ENCODE measurements around the gene SOSTDC1. TPM values are rescaled to one million over a fixed set of nuclear protein-coding genes. Genes with fewer than 3 reads are reported as not detected.
"Not testable (repeated sequence)": the region's sequence is repeated elsewhere in the genome, so short reads cannot be mapped to it uniquely, and the experiment has no call there.

Gene SOSTDC1
- total RNA-seq, 2 donors from 2014 or later: not detected

- no peak for DNase-seq
- Histone ChIP-seq H3K36me3 (replicated peaks in 1 of 2; ENCODE audit: insufficient read depth in 1 of 2, low read depth in 2 of 2) (no peaks in the 10 kb centered on the region), H3K4me3 (no peak overlapping the region), H3K27ac (no peak overlapping the region), H3K27me3 (no peaks in the 10 kb centered on the region), H3K4me1 (no peaks in the 10 kb centered on the region), H3K9me3 (no peaks in the 10 kb centered on the region)
- WGBS, 2 donors: 61 to 67% methylated on average over 5 of the region's 5 CpGs
- ATAC-seq: no peak
- TF ChIP-seq POLR2A (IDR thresholded peaks at IDR 0.05) (no peak), CTCF (IDR thresholded peaks at IDR 0.05) (no peak)
- intact Hi-C loops (cut with DNase I): no loop called here
Measured at GRCh38 chr7:16511314-16511713, 45.8 kb upstream of the SOSTDC1 start.

DNA sequence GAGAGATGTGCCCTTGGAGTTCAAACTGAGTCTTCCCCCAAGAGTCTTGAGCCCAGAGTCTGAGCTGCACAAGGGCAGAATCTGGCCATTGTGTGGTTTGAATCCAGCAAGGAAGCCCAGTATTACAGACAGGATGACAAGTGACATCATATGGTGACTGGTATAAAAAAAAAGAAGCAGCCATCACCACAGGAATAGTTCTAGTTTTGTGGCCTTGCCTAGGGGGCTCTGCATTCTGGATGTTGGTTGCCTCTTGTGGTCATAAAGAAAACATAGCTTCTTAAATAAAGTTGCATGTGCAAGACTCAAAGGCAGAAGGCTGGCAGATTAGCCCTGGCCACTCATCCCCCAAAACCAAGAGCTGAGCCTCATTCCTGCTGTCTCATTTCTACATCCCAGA is 44.3 kb upstream of the SOSTDC1 start:
- ATAC-seq (no peak), DNase-seq (no peak)
- Histone ChIP-seq H3K4me3 (no peak overlapping the region), H3K4me1 (no peaks in the 10 kb centered on the region), H3K36me3 (replicated peaks in 1 of 2; ENCODE audit: insufficient read depth in 1 of 2, low read depth in 2 of 2) (no peaks in the 10 kb centered on the region), H3K27me3 (no peaks in the 10 kb centered on the region), H3K9me3 (no peaks in the 10 kb centered on the region), H3K27ac (no peak overlapping the region)
- TF ChIP-seq POLR2A (IDR thresholded peaks at IDR 0.05): no peak
- TF ChIP-seq CTCF (IDR thresholded peaks at IDR 0.05): no peak
- intact Hi-C loops (cut with DNase I): no loop called here

- WGBS, 2 donors: 69 to 90% methylated on average over 5 of the region's 5 CpGs
- intact Hi-C loops (cut with DNase I); ATAC-seq; H3K27ac ChIP-seq; DNase-seq; H3K4me1 ChIP-seq; H3K9me3 ChIP-seq; H3K27me3 ChIP-seq; H3K4me3 ChIP-seq; H3K36me3 ChIP-seq (replicated peaks in 1 of 2; ENCODE audit: insufficient read depth in 1 of 2, low read depth in 2 of 2): not testable (repeated sequence)
Measured at GRCh38 chr7:16506422-16506821, 40.9 kb upstream of the SOSTDC1 start.

DNA sequence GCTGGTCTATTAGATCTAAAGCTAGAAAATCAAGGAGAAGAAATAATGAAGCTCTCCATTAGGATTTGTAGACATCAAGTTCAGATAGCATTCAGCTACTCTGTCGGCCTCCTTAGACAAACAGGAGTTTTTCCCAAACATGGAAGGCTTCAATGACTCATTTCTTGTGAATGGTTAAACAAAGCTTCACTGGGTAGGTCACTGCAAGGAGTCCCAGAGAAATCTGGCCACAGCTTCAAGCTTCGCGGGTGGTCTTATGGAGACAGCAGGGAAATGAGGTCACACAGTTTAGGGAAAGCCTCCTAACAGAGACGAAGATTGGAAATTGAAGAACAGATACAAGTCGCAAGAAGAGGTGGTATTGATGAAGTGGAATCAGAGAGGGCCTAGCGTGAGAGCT is 38.5 kb upstream of the SOSTDC1 start:
- intact Hi-C loops (cut with DNase I): no loop called here
- Histone ChIP-seq H3K36me3 (replicated peaks in 1 of 2; ENCODE audit: insufficient read depth in 1 of 2, low read depth in 2 of 2) (no peaks in the 10 kb centered on the region), H3K27me3 (no peaks in the 10 kb centered on the region), H3K4me3 (no peak overlapping the region), H3K27ac (no peak overlapping the region), H3K4me1 (no peaks in the 10 kb centered on the region), H3K9me3 (no peaks in the 10 kb centered on the region)
- ATAC-seq (no peak), DNase-seq (no peak)
- TF ChIP-seq CTCF (IDR thresholded peaks at IDR 0.05): no peak
- WGBS, 2 donors: 71 to 73% methylated on average over 6 of the region's 6 CpGs

- no peaks in the 10 kb centered on the region for H3K4me1 ChIP-seq
- WGBS, 2 donors: 92% methylated on average over 16 to 19 of the region's 19 CpGs
- H3K27me3 ChIP-seq: no peaks in the 10 kb centered on the region
- H3K4me3 ChIP-seq: no peak overlapping the region
- no peaks in the 10 kb centered on the region for H3K36me3 ChIP-seq (replicated peaks in 1 of 2; ENCODE audit: insufficient read depth in 1 of 2, low read depth in 2 of 2)
- TF ChIP-seq CTCF (IDR thresholded peaks at IDR 0.05): no peak
- no peak for TF ChIP-seq POLR2A (IDR thresholded peaks at IDR 0.05)
- ATAC-seq (no peak), DNase-seq (no peak)
- H3K9me3 ChIP-seq: no peaks in the 10 kb centered on the region
- H3K27ac ChIP-seq: no peak overlapping the region
- intact Hi-C loops (cut with DNase I): no loop called here
Measured at GRCh38 chr7:16502303-16502702, 36.8 kb upstream of the SOSTDC1 start.
